DND-41 (cell line): ENCODE measurements around the gene HDAC11.
"Not testable (repeated sequence)": the region's sequence is repeated elsewhere in the genome, so short reads cannot be mapped to it uniquely, and the experiment has no call there.

Experiments used
- ATAC-seq: fragments of 200-7000 bp; cut with Tn5 transposase; 3 replicates; pipeline ENCODE4 v1.9.1; 2021; ENCODE audit warnings: low read depth; ENCODE audit not compliant: insufficient read depth
- DNase-seq: peaks from one replicate; pipeline ENCODE4 v3.0.0-alpha.2; 2020
- H2AFZ ChIP-seq: 2 replicates; pipeline ENCODE4 v1.6.0; 2012; ENCODE audit warnings: low read depth, low read length
- H3K27ac ChIP-seq: 2 replicates; pipeline ENCODE4 v1.5.1; 2012; ENCODE audit warnings: low read length, inconsistent platforms
- H3K27me3 ChIP-seq: fragments of 200-600 bp; sonication (generic); 2 replicates; pipeline ENCODE4 v1.6.0; 2012; ENCODE audit warnings: low read length, mild to moderate bottlenecking, inconsistent platforms; ENCODE audit not compliant: insufficient read depth, poor library complexity
- H3K36me3 ChIP-seq: 2 replicates; pipeline ENCODE4 v1.5.1; 2012; ENCODE audit warnings: low read length, inconsistent platforms; ENCODE audit not compliant: insufficient read depth
- H3K4me1 ChIP-seq: 2 replicates; pipeline ENCODE4 v1.5.1; 2012; ENCODE audit warnings: mild to moderate bottlenecking, low read length; ENCODE audit not compliant: insufficient read depth
- H3K4me2 ChIP-seq: 2 replicates; pipeline ENCODE4 v1.6.0; 2012; ENCODE audit warnings: mild to moderate bottlenecking, moderate library complexity, low read length, inconsistent platforms; ENCODE audit not compliant: insufficient read depth
- H3K4me3 ChIP-seq, 2 experiments: fragments of 200-600 bp in 1 of 2; shearing (Covaris generic) in 1 of 2; 2 replicates each; pipeline ENCODE4 v1.5.1; 2012 to 2016; ENCODE audit warnings: inconsistent platforms in 2 of 2, low read length in 2 of 2, mild to moderate bottlenecking in 2 of 2, low read depth in 1 of 2, moderate library complexity in 1 of 2
- H3K79me2 ChIP-seq: 2 replicates; pipeline ENCODE4 v1.6.0; 2012; ENCODE audit warnings: low read length, inconsistent platforms; ENCODE audit not compliant: insufficient read depth
- H3K9ac ChIP-seq: 2 replicates; pipeline ENCODE4 v1.6.0; 2012; ENCODE audit warnings: low read depth, mild to moderate bottlenecking, inconsistent platforms, low read length, moderate library complexity
- H3K9me3 ChIP-seq: 2 replicates; pipeline ENCODE4 v1.5.1; 2012; ENCODE audit warnings: low read length, moderate library complexity, mild to moderate bottlenecking, inconsistent platforms; ENCODE audit not compliant: insufficient read depth, severe bottlenecking
- H4K20me1 ChIP-seq: 2 replicates; pipeline ENCODE4 v1.6.0; 2012; ENCODE audit warnings: low read length; ENCODE audit not compliant: insufficient read depth
- EZH2 ChIP-seq: IDR thresholded peaks from 3 replicates; pipeline ENCODE4 v1.6.1; 2012; ENCODE audit warnings: borderline replicate concordance, low read depth, mild to moderate bottlenecking, moderate library complexity, low read length, inconsistent platforms; ENCODE audit not compliant: severe bottlenecking
- TF ChIP-seq, protein P1 (sequence below): IDR thresholded peaks from 2 replicates; pipeline ENCODE4 v1.5.1; 2012; ENCODE audit warnings: borderline replicate concordance, low read length, moderate library complexity, mild to moderate bottlenecking; ENCODE audit not compliant: poor library complexity, severe bottlenecking; ENCODE audit errors: extremely low read depth

The HDAC11 gene

DNA sequence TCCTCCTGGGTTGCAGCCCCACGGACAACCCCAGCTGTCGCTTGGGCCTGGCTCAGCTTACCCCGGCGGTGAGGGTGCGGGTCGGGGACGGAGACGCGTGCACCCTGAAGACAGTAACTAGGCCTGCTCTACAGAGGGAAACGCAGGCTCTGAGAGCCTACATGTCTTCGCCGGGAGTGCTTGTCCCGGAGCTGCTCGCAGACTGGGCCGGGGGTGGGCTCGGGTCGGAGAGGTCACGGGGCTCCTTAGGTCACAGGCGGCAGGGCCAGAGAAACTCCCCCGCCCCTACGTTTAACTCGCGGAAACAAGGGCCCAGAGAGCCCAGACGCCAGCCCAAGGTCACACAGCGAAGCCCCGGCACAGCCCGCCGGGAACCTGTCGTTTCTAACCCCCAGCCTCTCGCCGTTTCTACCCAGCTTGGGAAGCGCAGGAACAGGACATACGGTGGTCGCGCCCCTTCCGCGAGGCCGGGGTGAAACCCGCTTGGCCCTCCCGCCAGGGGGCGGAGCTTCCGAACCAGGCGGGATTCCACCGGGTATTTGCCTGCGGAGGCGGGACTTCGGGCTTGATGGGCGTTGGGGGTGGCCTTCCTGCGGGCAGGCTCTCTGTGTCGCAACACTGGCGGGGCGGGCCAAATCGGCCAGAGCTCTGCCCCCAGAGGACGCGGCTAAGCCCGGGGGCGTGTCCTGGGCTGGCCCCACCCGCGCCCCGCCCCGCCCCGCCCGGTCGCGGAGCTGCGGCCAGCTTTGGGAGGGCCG lies at the start of gene HDAC11:
HDAC11 (plus strand) TSS at position 725 of the 758 bp plus-strand sequence. CDS start 42 bp downstream, outside the sequence.
- Histone ChIP-seq H3K79me2 (no peaks in the 10 kb centered on the region), H3K4me3 (peak within 1 kb of the TSS; percentile 73 to 94), H3K27me3 (no peaks in the 10 kb centered on the region), H3K36me3 (no peaks in the 10 kb centered on the region), H2AFZ (peak within 1 kb of the TSS; percentile 93), H3K27ac (peak within 1 kb of the TSS; percentile 78), H3K4me1 (peaks cover 25% of the 10 kb centered on the region), H3K4me2 (peak within 1 kb of the TSS; percentile 82), H3K9me3 (no peaks in the 10 kb centered on the region), H3K9ac (peak within 1 kb of the TSS; percentile 82), H4K20me1 (no peaks in the 10 kb centered on the region)
- ATAC-seq = peak; percentile 93
- TF ChIP-seq, protein P1, sequence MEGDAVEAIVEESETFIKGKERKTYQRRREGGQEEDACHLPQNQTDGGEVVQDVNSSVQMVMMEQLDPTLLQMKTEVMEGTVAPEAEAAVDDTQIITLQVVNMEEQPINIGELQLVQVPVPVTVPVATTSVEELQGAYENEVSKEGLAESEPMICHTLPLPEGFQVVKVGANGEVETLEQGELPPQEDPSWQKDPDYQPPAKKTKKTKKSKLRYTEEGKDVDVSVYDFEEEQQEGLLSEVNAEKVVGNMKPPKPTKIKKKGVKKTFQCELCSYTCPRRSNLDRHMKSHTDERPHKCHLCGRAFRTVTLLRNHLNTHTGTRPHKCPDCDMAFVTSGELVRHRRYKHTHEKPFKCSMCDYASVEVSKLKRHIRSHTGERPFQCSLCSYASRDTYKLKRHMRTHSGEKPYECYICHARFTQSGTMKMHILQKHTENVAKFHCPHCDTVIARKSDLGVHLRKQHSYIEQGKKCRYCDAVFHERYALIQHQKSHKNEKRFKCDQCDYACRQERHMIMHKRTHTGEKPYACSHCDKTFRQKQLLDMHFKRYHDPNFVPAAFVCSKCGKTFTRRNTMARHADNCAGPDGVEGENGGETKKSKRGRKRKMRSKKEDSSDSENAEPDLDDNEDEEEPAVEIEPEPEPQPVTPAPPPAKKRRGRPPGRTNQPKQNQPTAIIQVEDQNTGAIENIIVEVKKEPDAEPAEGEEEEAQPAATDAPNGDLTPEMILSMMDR = no peak
- no peak for TF ChIP-seq EZH2
- DNase-seq = peak; percentile 98

DNA sequence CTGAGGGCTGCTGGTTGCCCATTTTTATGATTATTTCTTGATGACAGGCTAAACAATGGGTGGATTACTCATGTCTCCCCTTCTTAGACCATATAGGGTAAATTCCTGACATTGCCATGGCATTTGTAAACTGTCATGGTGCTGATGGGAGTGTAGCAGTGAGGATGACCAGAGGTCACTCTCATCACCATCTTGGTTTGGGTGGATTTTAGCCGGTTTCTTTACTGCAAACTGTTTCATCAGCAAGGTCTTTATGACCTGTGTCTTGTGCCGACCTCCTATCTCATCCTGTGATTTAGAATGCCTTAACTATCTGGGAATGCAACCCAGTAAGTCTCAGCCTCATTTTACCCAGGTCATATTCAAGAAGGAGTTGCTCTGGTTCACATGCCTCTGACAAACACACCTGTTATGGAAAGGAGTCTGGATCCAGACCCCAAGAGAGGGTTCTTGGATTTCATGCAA lies 49.7 kb upstream of the HDAC11 start:
- peaks cover 13% of the 10 kb centered on the region for H3K4me1 ChIP-seq
- not testable (repeated sequence) for H3K9ac ChIP-seq, ATAC-seq, DNase-seq, H2AFZ ChIP-seq, H3K4me3 ChIP-seq, H3K27me3 ChIP-seq, H3K79me2 ChIP-seq, H3K36me3 ChIP-seq, H4K20me1 ChIP-seq, H3K9me3 ChIP-seq, H3K4me2 ChIP-seq, H3K27ac ChIP-seq

GRCh38 chr3:13432093-13432492 lies 48.0 kb upstream of the HDAC11 start:
- H3K4me1 ChIP-seq = peaks cover 13% of the 10 kb centered on the region
- no peak for DNase-seq
- H3K9ac ChIP-seq = no peak overlapping the region
- TF ChIP-seq EZH2 = no peak
- TF ChIP-seq, protein P1 = no peak
- no peaks in the 10 kb centered on the region for H3K9me3 ChIP-seq
- H3K27me3 ChIP-seq = no peaks in the 10 kb centered on the region
- no peak overlapping the region for H3K4me2 ChIP-seq
- H2AFZ ChIP-seq = no peak overlapping the region
- H3K27ac ChIP-seq = no peak overlapping the region
- no peak for ATAC-seq
- no peak overlapping the region for H3K4me3 ChIP-seq
- H4K20me1 ChIP-seq = no peaks in the 10 kb centered on the region
- no peaks in the 10 kb centered on the region for H3K36me3 ChIP-seq
- no peaks in the 10 kb centered on the region for H3K79me2 ChIP-seq

GRCh38 chr3:13433912-13434311 lies 46.2 kb upstream of the HDAC11 start:
- DNase-seq = no peak
- Histone ChIP-seq H3K9me3 (no peaks in the 10 kb centered on the region), H3K9ac (no peak overlapping the region), H3K4me1 (peaks cover 2% of the 10 kb centered on the region), H3K4me3 (no peak overlapping the region), H3K79me2 (no peaks in the 10 kb centered on the region), H3K27me3 (no peaks in the 10 kb centered on the region), H3K4me2 (no peak overlapping the region), H2AFZ (no peak overlapping the region), H3K36me3 (no peaks in the 10 kb centered on the region), H3K27ac (no peak overlapping the region), H4K20me1 (no peaks in the 10 kb centered on the region)
- no peak for TF ChIP-seq EZH2
- TF ChIP-seq, protein P1 = no peak
- no peak for ATAC-seq

- H3K4me2 ChIP-seq, H4K20me1 ChIP-seq, H3K9ac ChIP-seq, DNase-seq, H2AFZ ChIP-seq, H3K9me3 ChIP-seq, H3K79me2 ChIP-seq, H3K27ac ChIP-seq, H3K27me3 ChIP-seq, H3K4me3 ChIP-seq, ATAC-seq, H3K4me1 ChIP-seq, H3K36me3 ChIP-seq: not testable (repeated sequence)
Measured at GRCh38 chr3:13436213-13436612, 43.9 kb upstream of the HDAC11 start.
